Measurements from ENCODE around the gene ATP2B2.
"Not testable (repeated sequence)": the region's sequence is repeated elsewhere in the genome, so short reads cannot be mapped to it uniquely, and the experiment has no call there.

Gene ATP2B2

DNA sequence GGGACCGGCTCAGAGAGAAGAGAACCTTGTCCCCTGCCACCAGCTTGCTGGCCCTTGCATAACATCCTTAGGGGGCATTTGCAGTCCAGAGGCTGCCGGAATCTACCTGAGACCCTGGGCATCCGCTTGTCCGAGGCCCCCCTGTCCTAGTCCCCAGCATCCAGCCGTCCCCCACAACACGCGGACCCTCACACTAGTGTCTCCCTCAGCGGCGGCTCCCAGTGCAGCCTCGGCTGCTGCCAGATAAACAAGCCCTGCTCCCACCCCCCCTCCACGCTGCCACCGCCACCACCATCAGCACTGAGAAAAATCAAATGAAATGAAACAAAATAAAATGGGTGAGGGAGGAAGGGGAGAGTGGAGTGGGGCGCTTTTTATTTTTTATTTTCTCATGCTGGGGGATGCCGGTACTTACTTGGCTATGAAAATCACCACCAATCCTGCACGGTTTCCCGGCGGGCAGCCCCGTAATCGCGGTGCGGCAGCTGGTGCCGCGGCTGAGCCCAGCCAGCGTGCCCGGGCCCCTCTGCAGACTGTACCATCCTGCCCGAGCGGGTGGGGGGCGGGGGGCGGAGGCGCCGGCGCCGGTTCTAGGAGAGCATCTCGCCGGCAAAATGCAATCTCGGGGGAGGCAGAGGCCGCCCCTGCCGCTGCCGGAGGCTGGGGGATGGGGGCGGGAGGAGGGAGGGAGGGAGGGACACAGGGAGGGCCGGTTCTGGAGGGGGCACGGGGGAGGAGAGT lies at the start of gene ATP2B2:
Gene ATP2B2 (minus strand): TSS at position 537 of the 741 bp plus-strand sequence. CDS start 56,043 bp downstream, outside the sequence.
- DNase-seq (ENCODE audit: low read depth, low spot score) = no peak

DNA sequence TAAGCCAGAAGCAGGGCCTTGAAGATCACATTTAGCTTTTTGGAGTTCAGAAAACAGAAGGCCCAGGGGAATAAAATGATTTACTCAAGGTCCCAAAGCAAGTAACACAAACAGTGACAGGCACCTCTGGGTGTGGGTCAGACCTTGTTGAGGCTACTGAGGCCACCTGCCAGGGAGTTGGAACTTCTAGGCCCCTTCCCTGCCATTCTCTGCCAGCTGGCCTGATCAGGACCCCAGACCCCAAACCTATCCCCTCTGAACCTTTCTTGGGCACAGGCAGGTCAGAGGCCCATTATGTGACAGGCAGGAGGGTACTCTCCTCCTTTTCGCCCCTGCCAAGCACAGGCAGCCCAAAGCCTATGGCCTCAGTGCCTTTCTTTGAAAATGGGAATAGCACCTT lies 49.4 kb upstream of the ATP2B2 start:
- DNase-seq (ENCODE audit: low read depth, low spot score) = no peak

DNA sequence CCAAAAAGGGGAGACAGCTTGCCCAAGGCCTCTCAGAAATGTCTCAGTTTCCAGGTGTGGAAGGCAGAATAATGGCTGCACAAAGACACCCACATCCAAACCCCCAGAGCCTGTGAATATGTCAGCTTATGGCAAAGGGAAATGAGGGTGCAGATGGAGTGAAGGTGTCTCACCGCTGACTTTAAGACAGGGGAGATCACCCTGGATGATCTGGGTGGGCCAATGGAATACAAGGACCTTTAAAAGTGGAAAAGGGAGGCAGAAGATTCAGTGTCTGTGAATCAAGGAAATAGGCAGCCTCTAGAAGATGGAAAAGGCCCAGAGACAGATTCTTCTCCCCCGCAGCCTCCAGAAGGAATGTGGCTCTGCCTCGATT lies 48.8 kb upstream of the ATP2B2 start:
- DNase-seq (ENCODE audit: low read depth, low spot score) = no peak

DNA sequence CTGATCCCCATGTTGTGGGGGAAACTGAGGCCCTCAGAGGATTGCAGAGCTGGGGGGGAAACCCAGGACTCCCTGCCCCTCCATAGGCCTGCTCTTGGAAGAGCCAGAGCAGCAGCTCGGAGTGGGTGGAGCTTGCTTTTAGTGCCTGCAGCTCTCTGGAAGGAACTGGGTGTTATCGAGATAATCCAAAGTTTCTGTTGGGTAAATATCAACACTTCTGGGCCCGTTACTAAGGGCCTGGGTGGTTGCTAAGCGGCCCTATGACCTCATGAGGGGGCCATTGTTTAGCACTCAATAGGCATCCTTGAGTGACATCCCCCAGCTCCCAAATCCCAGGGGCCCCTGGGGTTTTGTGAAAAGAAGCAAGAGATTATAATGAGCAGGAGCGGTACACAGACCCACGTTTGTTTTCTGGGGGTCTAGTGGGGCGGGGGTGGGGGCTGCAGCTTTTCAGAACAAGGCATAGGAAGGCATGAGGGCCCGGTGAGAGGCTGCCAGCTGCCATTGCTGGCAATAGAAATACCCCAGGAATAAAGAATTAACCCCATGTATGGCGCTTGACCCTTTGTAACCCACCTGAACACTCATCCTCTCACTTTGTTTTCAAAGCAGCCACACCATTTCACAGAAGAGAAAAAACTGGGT lies 48.3 kb upstream of the ATP2B2 start:
- DNase-seq (ENCODE audit: low read depth, low spot score) = no peak

DNA sequence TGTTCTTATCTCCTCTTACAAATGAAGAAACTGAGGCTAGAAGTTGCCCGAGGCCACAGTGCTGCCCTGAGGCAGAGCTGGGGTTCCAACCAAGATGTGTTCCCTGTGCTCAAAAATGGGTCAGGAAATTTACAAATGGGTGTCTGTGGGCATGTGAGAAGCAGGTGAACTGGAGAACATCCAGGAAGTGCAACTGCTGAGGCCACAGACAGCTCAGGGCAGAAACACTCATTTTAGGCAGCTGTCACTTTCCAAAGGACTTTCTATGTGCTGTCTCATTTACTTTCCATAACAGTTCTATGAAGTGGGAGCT lies 47.2 kb upstream of the ATP2B2 start:
- DNase-seq (ENCODE audit: low read depth, low spot score) = no peak

DNA sequence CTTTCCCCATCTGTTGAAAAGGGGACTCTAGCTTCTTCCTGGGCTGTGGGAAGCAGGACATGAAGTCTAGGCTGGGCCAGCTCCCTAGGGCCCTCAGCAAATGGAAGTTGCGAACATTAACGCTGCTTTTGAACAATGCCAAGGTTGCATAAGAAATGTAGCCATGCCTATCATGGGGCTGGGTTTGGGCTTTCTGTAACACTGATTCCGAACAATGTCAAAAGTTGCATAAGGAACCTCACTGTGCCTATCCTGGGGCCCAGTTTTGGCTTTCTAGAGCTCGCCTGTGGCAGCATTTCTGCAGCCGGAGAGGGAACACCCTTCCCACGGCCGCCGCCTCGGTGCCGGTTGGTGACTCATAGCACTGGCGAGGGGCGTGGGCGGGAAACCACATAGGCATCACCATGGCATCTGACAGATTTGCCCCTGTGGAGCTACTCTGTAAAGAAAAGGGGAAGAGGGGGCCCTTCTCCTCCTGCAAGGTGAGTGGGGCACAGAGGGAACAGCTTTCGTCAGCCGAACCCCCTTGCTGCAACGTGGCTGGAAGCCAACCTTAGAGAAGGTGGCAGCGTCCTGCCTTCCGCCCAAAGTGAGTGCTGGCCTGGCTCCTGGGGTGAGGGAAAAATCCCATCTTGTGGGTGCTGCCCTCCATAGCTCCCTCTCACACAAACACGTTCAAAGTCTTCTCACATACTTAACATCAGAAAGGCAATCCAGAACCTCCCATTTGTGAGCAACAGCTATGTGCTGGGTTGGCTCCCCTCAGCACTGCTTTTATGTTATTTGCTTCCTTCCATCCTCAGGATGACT lies 46.6 kb upstream of the ATP2B2 start:
- DNase-seq (ENCODE audit: low read depth, low spot score) = no peak

DNA sequence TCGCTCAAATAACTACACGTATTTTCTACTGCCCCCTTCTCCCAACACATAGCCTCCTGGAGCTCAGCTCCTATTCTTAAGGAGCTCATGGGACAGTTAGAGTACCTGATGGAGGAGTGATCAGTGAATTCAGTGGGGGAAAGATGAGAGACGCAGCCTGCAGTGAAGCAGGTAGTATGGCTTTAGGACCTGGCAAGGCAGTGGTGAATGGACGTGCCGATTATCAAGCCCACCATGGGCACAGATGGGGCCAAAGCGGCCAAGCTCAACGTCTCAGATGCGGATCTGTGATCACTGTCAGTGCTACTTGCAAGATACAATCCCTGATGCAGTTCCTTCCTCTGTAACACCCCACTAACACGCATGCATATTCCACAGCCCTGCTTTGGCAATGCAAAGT lies 45.8 kb upstream of the ATP2B2 start:
- DNase-seq (ENCODE audit: low read depth, low spot score) = no peak

DNA sequence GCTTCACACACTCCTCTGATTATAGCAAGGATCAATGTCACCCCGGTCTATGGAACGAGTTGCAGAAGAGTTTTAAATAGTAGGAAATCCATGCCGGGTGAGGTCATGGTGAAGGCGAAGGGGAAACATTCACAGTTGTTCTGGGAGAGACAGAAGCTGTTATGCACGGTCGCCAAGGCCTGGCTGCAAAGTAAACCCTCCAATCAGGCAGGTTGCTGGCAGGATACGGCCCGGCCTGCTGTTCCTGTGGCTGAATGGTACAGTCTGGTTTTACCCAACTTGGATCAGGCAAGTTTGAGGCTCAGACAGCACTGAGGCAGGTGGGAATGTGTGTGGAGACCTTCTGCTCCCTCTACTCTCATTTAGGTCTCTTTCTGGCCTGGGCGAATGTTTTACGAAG lies 45.3 kb upstream of the ATP2B2 start:
- DNase-seq (ENCODE audit: low read depth, low spot score) = no peak

DNA sequence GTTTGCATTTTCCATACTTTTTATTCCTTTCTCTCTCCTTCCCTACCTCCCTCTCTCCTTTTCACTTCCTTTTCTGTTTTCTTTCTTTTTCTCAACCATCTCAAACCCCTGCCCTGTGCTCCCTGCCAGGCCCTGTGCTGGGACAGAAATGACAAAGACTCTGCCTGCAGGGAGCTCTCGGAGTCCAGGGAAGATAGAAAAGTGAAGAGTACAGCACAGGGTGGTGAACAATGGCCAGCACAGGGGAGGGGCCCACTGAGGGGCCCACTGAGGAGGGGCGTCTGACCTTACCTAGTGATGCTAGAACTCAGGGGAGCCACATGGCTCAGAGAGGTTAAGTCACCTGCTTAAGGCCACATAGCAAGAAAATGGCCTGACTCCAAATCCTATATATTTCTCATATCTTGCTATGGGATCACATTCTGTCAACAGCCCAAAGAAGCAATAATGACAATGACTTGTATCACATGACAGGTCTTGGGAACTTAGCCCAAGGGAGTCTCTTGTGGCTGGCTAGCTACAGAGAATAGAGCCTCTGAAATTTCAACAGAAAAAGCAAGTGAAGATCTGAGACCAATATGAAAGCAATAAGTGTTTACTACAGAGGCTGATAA lies 44.3 kb upstream of the ATP2B2 start:
- DNase-seq (ENCODE audit: low read depth, low spot score) = no peak

DNA sequence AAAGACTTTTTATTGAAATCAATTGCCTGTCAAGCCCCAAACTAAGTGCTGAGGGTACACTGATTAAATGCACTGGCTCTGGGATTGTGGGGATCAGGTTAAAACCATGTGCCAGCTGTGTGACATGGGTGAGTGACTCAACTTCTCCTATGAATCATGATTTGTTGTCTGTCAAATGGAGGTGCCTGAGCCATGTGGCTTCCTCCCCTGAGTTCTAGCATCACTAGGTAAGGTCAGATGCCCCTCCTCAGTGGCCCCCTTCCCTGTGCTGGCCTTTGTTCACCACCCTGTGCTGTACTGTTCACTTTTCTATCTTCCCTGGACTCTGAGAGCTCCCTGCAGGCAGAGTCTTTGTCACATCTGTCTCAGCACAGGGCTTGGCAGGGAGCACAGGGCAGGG lies 43.6 kb upstream of the ATP2B2 start:
- DNase-seq (ENCODE audit: low read depth, low spot score) = no peak

DNA sequence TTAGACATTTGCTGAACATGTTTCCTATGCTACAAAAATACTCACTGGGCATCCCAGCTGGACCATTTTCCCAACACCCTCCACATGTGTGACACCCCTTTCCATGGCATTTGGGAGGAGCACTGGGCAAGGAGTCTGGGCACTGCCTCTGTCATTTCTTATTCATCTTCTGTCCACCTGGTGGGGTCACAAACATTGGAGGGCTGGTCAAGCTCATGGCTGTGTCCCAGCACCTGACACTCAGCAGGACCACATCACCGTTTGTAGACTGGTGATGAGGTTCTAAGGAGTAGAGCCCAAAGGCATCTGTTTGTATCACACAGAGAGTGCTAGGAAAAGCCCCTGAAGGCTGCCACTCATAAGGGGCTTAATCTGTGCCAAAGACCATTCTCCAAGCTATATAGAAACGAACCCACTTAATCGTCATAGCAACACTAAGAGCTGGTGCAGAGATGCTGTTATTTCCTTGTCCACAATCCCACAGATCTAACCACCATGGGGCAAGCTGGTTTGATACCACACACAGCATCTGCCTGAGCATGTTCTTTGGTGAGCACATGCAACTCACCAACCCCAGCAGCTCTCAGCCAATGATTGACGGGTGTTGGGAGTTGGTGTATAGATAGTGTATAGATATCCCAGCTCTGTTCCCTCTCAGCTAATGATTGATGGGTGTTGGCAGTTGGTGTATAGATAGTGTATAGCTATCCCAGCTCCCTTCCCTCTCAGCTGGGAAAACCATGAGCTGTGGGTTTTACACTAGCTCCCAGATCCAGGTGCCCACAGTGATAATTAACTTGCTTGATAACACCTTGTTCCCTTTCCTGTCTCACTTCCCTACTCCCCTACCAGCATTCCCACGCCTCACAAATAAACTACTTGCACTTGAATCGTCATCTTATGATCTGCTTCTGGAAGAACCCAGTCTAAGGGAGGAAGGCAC lies 42.7 kb upstream of the ATP2B2 start:
- no peak for DNase-seq (ENCODE audit: low read depth, low spot score)

DNA sequence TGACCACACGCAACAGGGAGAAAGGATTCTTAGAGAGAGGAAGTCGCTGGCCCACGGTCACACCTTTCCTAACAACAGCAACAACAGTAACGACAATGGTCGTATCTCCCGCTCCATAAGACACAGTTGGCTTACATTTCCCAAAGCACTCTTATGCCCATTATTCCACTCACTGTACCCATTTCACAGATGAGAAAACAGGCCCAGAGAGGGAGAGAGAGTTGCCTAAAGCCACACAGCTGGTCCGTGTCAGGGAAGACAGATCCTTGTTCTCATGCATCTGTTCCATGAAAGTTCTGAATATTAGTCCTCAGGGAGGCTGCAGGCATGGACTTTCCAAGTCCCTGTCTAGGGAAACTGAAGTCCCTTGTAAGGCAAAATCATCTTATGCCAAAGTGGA lies 42.0 kb upstream of the ATP2B2 start:
- no peak for DNase-seq (ENCODE audit: low read depth, low spot score)

DNA sequence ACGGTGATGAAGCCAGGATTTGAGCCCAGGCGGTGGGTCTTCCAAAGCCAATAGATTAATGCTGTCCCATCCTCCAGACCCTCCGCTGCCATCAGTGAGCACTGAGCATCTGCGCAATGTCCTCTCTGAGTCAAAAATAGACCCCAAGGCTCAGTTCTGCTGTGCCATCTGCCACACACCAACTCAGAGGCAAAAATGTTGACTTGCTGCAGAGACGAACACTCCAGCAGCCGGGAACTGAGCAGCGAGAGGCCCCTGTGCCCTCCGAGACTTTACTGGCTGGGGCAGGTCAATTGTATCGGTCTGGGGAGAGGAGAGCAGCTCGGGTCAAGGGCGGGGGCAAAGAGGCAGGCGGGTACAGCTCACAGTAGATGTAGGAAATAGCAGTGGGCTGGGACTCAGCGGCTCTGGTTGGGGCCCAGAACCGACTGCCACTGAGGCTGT lies 41.5 kb upstream of the ATP2B2 start:
- no peak for DNase-seq (ENCODE audit: low read depth, low spot score)

DNA sequence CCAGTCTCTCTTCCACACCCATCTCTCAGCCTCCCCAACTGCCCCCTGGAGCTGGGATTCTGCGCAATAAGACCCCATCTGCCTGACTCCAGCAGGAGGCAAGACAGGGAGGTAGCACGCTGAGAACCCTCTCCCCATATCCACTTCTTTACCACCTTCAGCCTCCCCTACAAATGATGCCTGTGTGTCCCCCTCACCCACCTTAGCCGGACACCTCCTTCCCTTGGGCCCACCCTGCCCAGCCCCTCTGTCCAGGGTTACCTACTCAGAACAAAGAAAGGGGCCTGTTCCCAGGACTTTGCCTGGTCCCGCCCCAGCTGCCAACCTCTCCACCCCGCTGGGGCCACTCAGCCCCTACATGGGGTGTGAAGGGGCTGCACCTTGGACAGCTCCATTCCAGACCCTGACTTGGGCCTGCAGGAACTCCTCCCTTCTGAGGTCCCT lies 40.8 kb upstream of the ATP2B2 start:
- no peak for DNase-seq (ENCODE audit: low read depth, low spot score)

DNA sequence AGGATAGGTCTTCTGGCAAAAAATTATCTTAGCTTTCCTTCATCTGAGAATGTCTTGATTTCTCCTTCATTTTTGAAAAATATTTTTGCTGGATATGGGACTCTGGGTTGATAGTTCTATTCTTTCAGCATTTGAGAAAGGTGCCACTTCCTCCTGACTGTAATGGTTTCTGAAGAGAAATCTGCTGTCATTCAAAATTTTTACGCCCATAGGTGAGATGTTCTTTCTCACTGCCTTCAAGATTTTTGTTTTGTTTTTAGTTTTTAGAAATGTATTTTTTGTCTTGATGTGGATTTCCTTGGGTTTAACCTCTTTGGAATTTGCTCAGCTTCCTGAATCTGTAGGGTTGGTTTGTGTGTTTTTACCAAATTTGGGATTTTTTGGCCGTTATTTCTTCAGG lies 37.1 kb upstream of the ATP2B2 start:
- DNase-seq (ENCODE audit: low read depth, low spot score) = no peak

DNA sequence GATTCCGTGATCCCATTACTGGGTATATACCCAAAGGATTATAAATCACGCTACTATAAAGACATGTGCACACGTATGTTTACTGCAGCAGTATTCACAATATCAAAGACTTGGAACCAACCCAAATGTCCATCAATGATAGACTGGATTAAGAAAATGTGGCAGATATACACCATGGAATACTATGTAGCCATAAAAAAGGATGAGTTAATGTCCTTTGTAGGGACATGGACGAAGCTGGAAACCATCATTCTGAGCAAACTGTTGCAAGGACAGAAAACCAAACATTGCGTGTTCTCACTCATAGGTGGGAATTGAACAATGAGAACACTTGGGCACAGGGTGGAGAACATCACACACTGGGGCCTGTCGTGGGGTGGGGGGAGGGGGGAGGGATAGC lies 35.0 kb upstream of the ATP2B2 start:
- DNase-seq (ENCODE audit: low read depth, low spot score) = not testable (repeated sequence)

DNA sequence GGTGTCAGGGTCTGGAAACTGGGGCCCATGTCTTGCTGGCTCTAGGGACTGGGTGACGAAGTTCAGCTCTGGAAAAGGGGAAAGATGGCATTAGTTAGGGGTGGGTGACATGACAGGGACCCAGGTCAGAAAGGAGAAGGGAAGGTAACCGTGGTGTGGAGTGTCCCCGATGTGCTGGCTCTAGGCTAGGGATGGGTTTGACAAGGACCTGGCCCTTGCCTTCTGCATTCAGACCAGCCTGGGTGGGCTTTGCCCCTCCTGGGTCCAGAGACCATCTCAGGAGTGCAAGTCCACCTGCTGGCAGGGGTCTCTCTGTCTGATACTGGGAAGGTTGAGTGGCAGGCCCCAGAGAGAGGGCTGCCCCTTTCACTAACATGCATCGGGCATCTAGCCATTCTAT lies 28.7 kb upstream of the ATP2B2 start:
- DNase-seq (ENCODE audit: low read depth, low spot score) = no peak

DNA sequence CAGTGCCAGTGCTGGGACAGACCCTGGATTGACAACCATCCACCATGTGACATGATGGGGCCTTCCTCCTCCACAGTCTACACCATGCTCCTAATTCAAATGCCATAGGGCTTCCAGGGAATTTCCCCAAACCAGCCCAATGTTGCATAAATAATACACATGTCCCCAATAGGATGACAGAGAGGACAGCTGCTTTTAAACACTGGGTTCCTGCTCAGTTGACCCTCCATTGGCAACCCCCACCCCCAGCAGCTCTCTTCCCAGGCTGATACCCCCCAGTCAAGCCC lies 28.3 kb upstream of the ATP2B2 start:
- no peak for DNase-seq (ENCODE audit: low read depth, low spot score)

DNA sequence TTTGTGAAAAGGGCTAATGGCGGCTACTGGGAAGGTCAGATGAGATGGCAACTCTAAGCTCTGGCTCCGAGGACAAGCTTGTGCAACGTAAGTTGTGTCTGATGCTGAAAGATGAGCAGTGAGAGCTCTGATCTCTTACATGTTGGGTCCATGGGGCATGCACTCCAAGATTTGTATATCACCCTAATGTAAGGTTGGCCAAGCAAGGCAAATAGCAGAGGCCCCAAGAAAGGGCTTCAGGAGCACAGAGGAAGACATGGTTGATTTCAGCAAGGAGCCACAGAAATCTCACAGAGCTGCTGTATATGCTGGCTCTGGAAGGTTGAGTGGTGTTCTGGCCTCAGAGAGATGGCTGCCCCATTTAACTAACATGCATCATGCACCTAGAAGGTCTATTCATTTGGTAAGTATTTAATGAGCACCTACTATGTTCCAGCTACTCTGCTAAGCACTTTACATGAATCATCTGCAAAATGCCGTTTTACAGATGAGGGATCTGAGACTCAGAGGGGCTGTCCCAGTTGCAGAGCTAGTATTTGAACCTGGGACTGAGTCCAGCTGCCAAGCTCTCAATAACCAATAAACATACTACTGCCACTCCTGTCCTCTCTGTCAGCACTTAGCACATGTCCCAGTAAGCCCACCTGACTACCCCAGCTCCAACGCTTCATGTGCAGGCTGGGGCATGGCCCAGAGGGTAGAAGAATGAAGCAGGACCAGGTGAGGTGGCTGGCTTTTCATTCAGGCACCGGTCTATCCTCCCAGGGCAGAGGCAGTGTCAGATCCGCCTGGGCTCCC lies 27.8 kb upstream of the ATP2B2 start:
- DNase-seq (ENCODE audit: low read depth, low spot score) = no peak

DNA sequence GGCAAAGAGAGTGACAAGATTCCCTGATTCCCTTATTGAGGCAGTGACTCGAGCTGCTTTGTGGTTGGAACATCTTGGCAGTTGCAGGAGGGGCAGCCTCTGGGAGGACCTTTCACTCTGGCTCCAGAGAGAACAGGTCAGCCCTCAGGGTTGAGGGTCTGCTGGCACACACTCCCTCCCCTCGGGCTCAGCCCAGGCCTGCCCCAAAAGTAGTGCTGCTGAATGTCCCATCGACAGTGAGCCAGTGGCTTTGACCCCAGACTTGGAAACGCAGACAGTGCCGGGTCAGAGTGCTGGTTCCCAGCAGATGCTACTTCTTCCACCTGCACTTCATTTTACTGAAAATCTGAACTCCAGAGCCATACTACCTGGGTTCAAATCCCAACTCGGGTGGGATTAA lies 25.6 kb upstream of the ATP2B2 start:
- DNase-seq (ENCODE audit: low read depth, low spot score) = no peak

DNA sequence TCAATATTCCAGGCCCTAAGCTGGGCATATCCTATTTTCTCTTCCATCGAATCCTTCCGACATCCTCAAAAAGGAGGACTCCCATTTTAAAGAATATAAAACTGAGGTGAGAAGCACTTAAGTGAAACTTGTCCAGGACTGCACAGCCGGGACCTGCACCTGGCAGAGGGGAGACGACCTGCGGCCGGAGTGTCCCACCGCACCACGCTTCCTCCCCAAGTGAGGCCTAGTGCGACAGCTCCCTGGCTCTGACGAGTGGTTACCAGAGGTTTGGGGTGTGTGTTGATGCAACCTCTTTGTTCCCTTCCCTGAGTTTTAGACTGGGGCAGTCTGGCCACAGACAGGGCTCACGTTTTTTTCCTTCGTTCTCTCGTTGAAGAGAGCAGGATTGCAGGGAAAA lies 24.9 kb upstream of the ATP2B2 start:
- DNase-seq (ENCODE audit: low read depth, low spot score) = no peak

Measured in brain pericyte (primary cell).